GM21723 (cell line): ENCODE results near the gene PANX2.

ENCODE experiments used
- ATAC-seq: cut with Tn5 transposase; IDR thresholded peaks from one replicate; pipeline ENCODE4 v1.9.1; 2021; ENCODE audit warnings: mild to moderate bottlenecking, moderate library complexity; ENCODE audit not compliant: unreplicated experiment

The PANX2 gene

GRCh38 chr22:50169774-50170341, 673 bp upstream of the PANX2 start:
- no peak for ATAC-seq

- no peak for ATAC-seq
Observed at GRCh38 chr22:50171319-50171964, 911 bp downstream of the PANX2 start.

GRCh38 chr22:50171965-50172421, 1.5 kb downstream of the PANX2 start:
- ATAC-seq, result no peak

- ATAC-seq, result no peak
Observed at GRCh38 chr22:50173311-50173982, 2.9 kb downstream of the PANX2 start.

- ATAC-seq, result no peak
Observed at GRCh38 chr22:50173983-50174355, 3.4 kb downstream of the PANX2 start.

- no peak for ATAC-seq
Observed at GRCh38 chr22:50174382-50175190, 4.1 kb downstream of the PANX2 start.

GRCh38 chr22:50175191-50175461, 4.6 kb downstream of the PANX2 start:
- no peak for ATAC-seq

- ATAC-seq, result no peak
Observed at GRCh38 chr22:50175921-50176849, 5.7 kb downstream of the PANX2 start.

GRCh38 chr22:50176850-50177536, 6.5 kb downstream of the PANX2 start:
- ATAC-seq, result no peak

- no peak for ATAC-seq
Observed at GRCh38 chr22:50177537-50178470, 7.3 kb downstream of the PANX2 start.

- ATAC-seq, result no peak
Observed at GRCh38 chr22:50178471-50178864, 7.9 kb downstream of the PANX2 start.

GRCh38 chr22:50178871-50179869, 8.6 kb downstream of the PANX2 start:
- no peak for ATAC-seq

- no peak for ATAC-seq
Observed at GRCh38 chr22:50179937-50180726, 9.6 kb downstream of the PANX2 start.

- ATAC-seq, result no peak
Observed at GRCh38 chr22:50180727-50181521, 10.4 kb downstream of the PANX2 start.

GRCh38 chr22:50182176-50183081, 11.9 kb downstream of the PANX2 start:
- ATAC-seq, result no peak
